GM12865 (cell line): Measurements from ENCODE around the gene SPATS2.

Experiments used
- DNase-seq: peaks from one replicate; pipeline ENCODE4 v3.0.0; 2010; ENCODE audit warnings: low read depth
- H3K4me3 ChIP-seq: 2 replicates; pipeline ENCODE4 v1.5.1; 2011; ENCODE audit warnings: mild to moderate bottlenecking, low read depth, low read length, control low read depth
- CTCF ChIP-seq: IDR thresholded peaks from 2 replicates; pipeline ENCODE4 v1.5.1; 2011; ENCODE audit warnings: low read length, control low read depth, low read depth, inconsistent platforms; ENCODE audit not compliant: insufficient read depth; ENCODE audit errors: missing control alignments

The SPATS2 gene

GRCh38 chr12:49366096-49366651 lies 1.1 kb upstream of the SPATS2 start:
- TF ChIP-seq CTCF: no peak

GRCh38 chr12:49366652-49367380 lies 446 bp upstream of the SPATS2 start:
- peak; percentile 32 for TF ChIP-seq CTCF
- peak; percentile 98 for DNase-seq

More at GRCh38 chr12:49366096-49366651, 1.1 kb upstream of the SPATS2 start:
- peak overlapping the region; percentile 75 for H3K4me3 ChIP-seq
- DNase-seq: no peak

GRCh38 chr12:49368240-49368600 lies 958 bp downstream of the SPATS2 start:
- DNase-seq: no peak
- TF ChIP-seq CTCF: no peak
- H3K4me3 ChIP-seq: peak overlapping the region; percentile 75

More at GRCh38 chr12:49366652-49367380, 446 bp upstream of the SPATS2 start:
- peak overlapping the region; percentile 75 for H3K4me3 ChIP-seq

GRCh38 chr12:49369411-49370145 lies 2.3 kb downstream of the SPATS2 start:
- peak; percentile 89 for DNase-seq
- H3K4me3 ChIP-seq: peak overlapping the region; percentile 75
- TF ChIP-seq CTCF: peak; percentile 62

GRCh38 chr12:49370539-49370938 lies 3.3 kb downstream of the SPATS2 start:
- no peak for TF ChIP-seq CTCF
- DNase-seq: no peak
- H3K4me3 ChIP-seq: peak overlapping the region; percentile 75

GRCh38 chr12:49375406-49375805 lies 8.1 kb downstream of the SPATS2 start:
- TF ChIP-seq CTCF: no peak
- no peak for DNase-seq
- no peak overlapping the region for H3K4me3 ChIP-seq
